Right atrium auricular region (tissue), 2 donors: ENCODE results near the gene SPDL1. TPM values are rescaled to one million over a fixed set of nuclear protein-coding genes. Genes with fewer than 3 reads are reported as not detected.

Source experiments
- DNase-seq: peaks from one replicate; pipeline ENCODE4 v3.0.0-alpha.2; 2019; ENCODE audit warnings: low spot score
- H3K27ac ChIP-seq, 2 donors: fragments of 200-600 bp; sonication (generic); 1 replicate in 1 of 2; 2 replicates in 1 of 2; pipeline ENCODE4 v1.5.1; 2016 to 2019
- H3K27me3 ChIP-seq, 2 donors: fragments of 200-600 bp; sonication (generic); one replicate each; pipeline versions ENCODE4 v1.5.1 to v1.6.0; 2017 to 2019
- H3K36me3 ChIP-seq: fragments of 200-600 bp; sonication (generic); one replicate; pipeline ENCODE4 v1.5.1; 2016
- H3K4me1 ChIP-seq, 2 donors: fragments of 200-600 bp; sonication (generic); one replicate each; pipeline versions ENCODE4 v1.5.1 to v1.6.0; 2017 to 2019
- H3K4me3 ChIP-seq, 2 donors: fragments of 200-600 bp; sonication (generic); 1 replicate in 1 of 2; 2 replicates in 1 of 2; pipeline ENCODE4 v1.5.1; 2017 to 2019; ENCODE audit warnings: mild to moderate bottlenecking in 1 of 2, moderate library complexity in 1 of 2
- H3K9me3 ChIP-seq, 2 donors: fragments of 200-600 bp; sonication (generic); one replicate each; pipeline ENCODE4 v1.5.1; 2019
- total RNA-seq, 2 donors: library from RNA; depleted of rRNA; stranded (reverse); fragments of >200 nt; gene quantifications; one replicate each; pipeline ENCODE4 v1.1.0, GENCODE V29; 2016
- TF ChIP-seq, protein P1 (sequence below), 2 donors: fragments of 200-600 bp; sonication (generic); IDR thresholded peaks; one replicate each; pipeline ENCODE4 v1.5.1; 2019; ENCODE audit warnings: antibody characterized with exemption in 2 of 2

SPDL1 gene
- total RNA-seq, 2 donors from 2014 or later: 3.4 to 8.9 TPM

DNA sequence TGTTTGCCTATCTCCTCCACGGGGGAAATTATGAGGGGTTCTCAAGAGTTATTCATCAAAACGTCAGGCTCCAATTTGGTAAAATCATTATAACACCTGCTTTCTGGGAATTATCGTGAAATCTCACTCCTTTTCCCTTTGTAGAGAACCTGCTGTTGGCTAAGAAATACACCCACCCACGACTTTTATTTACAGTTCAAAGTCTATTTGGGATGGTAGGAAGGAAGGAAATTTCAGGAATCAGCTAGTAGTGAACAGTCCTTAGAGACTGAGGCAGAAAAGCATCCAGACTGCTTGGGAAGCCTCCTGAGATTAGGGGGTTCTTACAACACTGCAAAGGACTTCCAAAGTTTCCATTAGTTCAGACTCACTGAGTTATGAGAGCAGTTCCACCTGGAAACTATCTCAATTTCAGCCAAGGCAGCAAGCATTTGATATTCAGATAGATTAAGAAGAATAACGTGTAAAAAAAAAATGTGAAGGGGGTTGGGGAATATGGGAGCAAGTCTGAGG lies 9.4 kb upstream of the SPDL1 start:
- H3K36me3 ChIP-seq: no peaks in the 10 kb centered on the region
- TF ChIP-seq, protein P1, sequence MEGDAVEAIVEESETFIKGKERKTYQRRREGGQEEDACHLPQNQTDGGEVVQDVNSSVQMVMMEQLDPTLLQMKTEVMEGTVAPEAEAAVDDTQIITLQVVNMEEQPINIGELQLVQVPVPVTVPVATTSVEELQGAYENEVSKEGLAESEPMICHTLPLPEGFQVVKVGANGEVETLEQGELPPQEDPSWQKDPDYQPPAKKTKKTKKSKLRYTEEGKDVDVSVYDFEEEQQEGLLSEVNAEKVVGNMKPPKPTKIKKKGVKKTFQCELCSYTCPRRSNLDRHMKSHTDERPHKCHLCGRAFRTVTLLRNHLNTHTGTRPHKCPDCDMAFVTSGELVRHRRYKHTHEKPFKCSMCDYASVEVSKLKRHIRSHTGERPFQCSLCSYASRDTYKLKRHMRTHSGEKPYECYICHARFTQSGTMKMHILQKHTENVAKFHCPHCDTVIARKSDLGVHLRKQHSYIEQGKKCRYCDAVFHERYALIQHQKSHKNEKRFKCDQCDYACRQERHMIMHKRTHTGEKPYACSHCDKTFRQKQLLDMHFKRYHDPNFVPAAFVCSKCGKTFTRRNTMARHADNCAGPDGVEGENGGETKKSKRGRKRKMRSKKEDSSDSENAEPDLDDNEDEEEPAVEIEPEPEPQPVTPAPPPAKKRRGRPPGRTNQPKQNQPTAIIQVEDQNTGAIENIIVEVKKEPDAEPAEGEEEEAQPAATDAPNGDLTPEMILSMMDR (IDR thresholded peaks at IDR 0.05): no peak
- H3K9me3 ChIP-seq: no peaks in the 10 kb centered on the region
- H3K27me3 ChIP-seq: no peaks in the 10 kb centered on the region
- H3K4me1 ChIP-seq: no peaks in the 10 kb centered on the region
- no peak overlapping the region for H3K27ac ChIP-seq
- H3K4me3 ChIP-seq: no peak overlapping the region
- no peak for DNase-seq

DNA sequence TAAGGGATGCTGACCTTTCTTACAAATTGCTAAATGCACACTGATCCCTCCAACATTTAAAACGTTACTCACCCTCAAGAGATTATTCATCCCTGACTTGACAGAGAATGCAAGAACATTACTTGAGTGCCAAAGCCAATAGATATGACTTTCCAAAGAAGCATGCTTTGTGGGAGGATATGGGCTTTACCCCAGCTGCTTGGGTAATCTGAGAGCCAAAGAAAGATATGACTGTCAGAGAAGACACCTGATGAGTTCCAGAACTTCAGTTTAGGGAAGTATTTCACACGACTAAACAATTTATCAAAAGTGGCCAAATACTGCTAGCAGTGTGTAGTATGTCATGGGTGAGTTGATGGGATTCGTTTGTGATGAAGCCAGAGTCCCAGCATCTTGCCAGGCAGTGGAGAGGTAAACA lies 7.4 kb upstream of the SPDL1 start:
- no peaks in the 10 kb centered on the region for H3K9me3 ChIP-seq
- H3K36me3 ChIP-seq: no peaks in the 10 kb centered on the region
- H3K4me1 ChIP-seq: no peaks in the 10 kb centered on the region
- no peaks in the 10 kb centered on the region for H3K27me3 ChIP-seq
- TF ChIP-seq, protein P1 (IDR thresholded peaks at IDR 0.05): no peak
- H3K27ac ChIP-seq: no peak overlapping the region
- no peak for DNase-seq
- no peak overlapping the region for H3K4me3 ChIP-seq

DNA sequence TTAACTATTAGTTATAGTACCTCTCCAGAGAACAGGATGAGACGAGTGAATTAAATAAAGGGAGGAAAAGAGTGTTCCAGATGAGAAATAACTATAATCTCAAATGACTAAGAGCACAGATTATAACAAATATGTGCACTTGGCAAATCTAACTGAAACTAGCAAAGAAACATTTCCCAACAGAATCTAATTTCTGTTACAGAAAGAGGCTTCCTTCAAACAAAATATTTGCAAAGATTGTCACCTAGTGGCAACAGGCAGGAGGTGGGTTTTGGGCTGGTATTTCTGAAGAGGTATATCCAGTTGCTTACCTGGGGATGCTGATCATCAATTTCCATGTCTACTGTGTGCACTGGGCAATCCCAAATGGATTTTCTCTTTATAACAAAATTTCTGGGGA lies 5.6 kb upstream of the SPDL1 start:
- no peaks in the 10 kb centered on the region for H3K27me3 ChIP-seq
- H3K27ac ChIP-seq: no peak overlapping the region
- no peaks in the 10 kb centered on the region for H3K36me3 ChIP-seq
- DNase-seq: no peak
- no peaks in the 10 kb centered on the region for H3K4me1 ChIP-seq
- H3K4me3 ChIP-seq: no peak overlapping the region
- H3K9me3 ChIP-seq: no peaks in the 10 kb centered on the region
- TF ChIP-seq, protein P1 (IDR thresholded peaks at IDR 0.05): peak in 1 of 2 donors; percentile 42

- no peak for DNase-seq
- no peak overlapping the region for H3K4me3 ChIP-seq
- no peaks in the 10 kb centered on the region for H3K9me3 ChIP-seq
- no peaks in the 10 kb centered on the region for H3K27me3 ChIP-seq
- TF ChIP-seq, protein P1 (IDR thresholded peaks at IDR 0.05): no peak
- H3K27ac ChIP-seq: no peak overlapping the region
- H3K4me1 ChIP-seq: peaks cover 0 to 6% of the 10 kb centered on the region in 2 donors
- no peaks in the 10 kb centered on the region for H3K36me3 ChIP-seq
Measured at GRCh38 chr5:169580964-169581363, 2.6 kb upstream of the SPDL1 start.

GRCh38 chr5:169581580-169582227 lies 1.9 kb upstream of the SPDL1 start:
- no peak overlapping the region for H3K4me3 ChIP-seq
- H3K4me1 ChIP-seq: peaks cover 0 to 6% of the 10 kb centered on the region in 2 donors
- no peaks in the 10 kb centered on the region for H3K36me3 ChIP-seq
- H3K9me3 ChIP-seq: no peaks in the 10 kb centered on the region
- TF ChIP-seq, protein P1 (IDR thresholded peaks at IDR 0.05): peak; percentile 66 to 88
- no peaks in the 10 kb centered on the region for H3K27me3 ChIP-seq
- no peak overlapping the region for H3K27ac ChIP-seq
- DNase-seq: peak; percentile 67

DNA sequence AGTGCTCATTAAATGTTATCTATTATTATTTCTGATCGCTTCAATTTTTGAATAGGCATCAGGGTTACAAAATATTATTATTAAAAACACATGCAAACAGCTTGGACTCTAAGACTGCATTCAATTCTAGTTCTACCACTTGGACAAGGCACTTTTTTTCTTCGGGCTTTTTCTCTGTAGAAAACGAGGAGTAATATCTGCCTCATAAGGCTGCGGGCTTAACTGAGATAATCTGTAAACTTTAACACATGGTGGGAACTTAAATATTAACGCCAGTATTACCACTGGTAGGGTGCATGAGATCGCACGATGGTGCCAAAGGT lies 511 bp upstream of the SPDL1 start:
- H3K27ac ChIP-seq: peak overlapping the region; percentile 76 to 77
- no peaks in the 10 kb centered on the region for H3K9me3 ChIP-seq
- TF ChIP-seq, protein P1 (IDR thresholded peaks at IDR 0.05): no peak
- H3K27me3 ChIP-seq: no peaks in the 10 kb centered on the region
- H3K4me3 ChIP-seq: peak overlapping the region; percentile 79 to 85
- DNase-seq: no peak
- peaks cover 0 to 6% of the 10 kb centered on the region in 2 donors for H3K4me1 ChIP-seq
- no peaks in the 10 kb centered on the region for H3K36me3 ChIP-seq
